SH-SY5Y (cell line): ENCODE results near the gene PTPRA.

ENCODE experiments used
- GATA2 ChIP-seq: IDR thresholded peaks from 2 replicates; pipeline ENCODE4 v1.6.1; 2011; ENCODE audit warnings: mild to moderate bottlenecking, low read depth, low read length
- GATA3 ChIP-seq: IDR thresholded peaks from 2 replicates; pipeline ENCODE4 v1.6.1; 2011; ENCODE audit warnings: low read depth, mild to moderate bottlenecking, low read length, moderate library complexity

GRCh38 chr20:2911200-2911599, 37.9 kb downstream of the PTPRA start:
- TF ChIP-seq GATA3 (no peak), GATA2 (no peak)
